PC-3 (cell line): ENCODE measurements around the gene PROCA1.
"Not testable (repeated sequence)": the region's sequence is repeated elsewhere in the genome, so short reads cannot be mapped to it uniquely, and the experiment has no call there.

Source experiments
- CTCF ChIP-seq: fragments of 300-600 bp; sonication (generic); conservative IDR thresholded peaks from 2 replicates; pipeline ENCODE4 v1.5.1; 2017; ENCODE audit warnings: antibody characterized with exemption, low read depth, mild to moderate bottlenecking, low read length
- EZH2 ChIP-seq: fragments of 300-600 bp; sonication (generic); IDR thresholded peaks from one replicate; pipeline ENCODE4 v1.6.1; 2017; ENCODE audit warnings: antibody characterized with exemption, mild to moderate bottlenecking, low read length; ENCODE audit not compliant: unreplicated experiment
- EZH2phosphoT487 ChIP-seq: fragments of 300-600 bp; sonication (generic); IDR thresholded peaks from 2 replicates; pipeline ENCODE4 v1.6.1; 2018; ENCODE audit warnings: mild to moderate bottlenecking, antibody characterized with exemption, low read length, borderline replicate concordance

GRCh38 chr17:28658342-28658741 lies 53.3 kb downstream of the PROCA1 start:
- not testable (repeated sequence) for TF ChIP-seq CTCF, EZH2, EZH2phosphoT487
